Upper lobe of left lung (tissue), 6 donors: ENCODE measurements around the gene CSF2. TPM values are rescaled to one million over a fixed set of nuclear protein-coding genes. Genes with fewer than 3 reads are reported as not detected.

ENCODE experiments used
- ATAC-seq, 2 donors: fragments of 200-7000 bp; cut with Tn5 transposase; one replicate each; pipeline ENCODE4 v1.9.1; 2022; ENCODE audit warnings: mild to moderate bottlenecking in 2 of 2, moderate library complexity in 2 of 2; ENCODE audit not compliant: low FRiP score in 2 of 2
- DNase-seq, 2 donors: peaks; one replicate each; pipeline ENCODE4 v3.0.0-alpha.2; 2019 to 2020
- H3K27ac ChIP-seq, 4 donors: fragments of 200-600 bp; sonication (generic); one replicate each; pipeline ENCODE4 v1.5.1; 2016 to 2019
- H3K27me3 ChIP-seq, 4 donors: fragments of 200-600 bp; sonication (generic); one replicate each; pipeline ENCODE4 v1.5.1; 2017 to 2019
- H3K36me3 ChIP-seq, 4 donors: fragments of 200-600 bp; sonication (generic); one replicate each; pipeline ENCODE4 v1.5.1; 2016 to 2019
- H3K4me1 ChIP-seq, 4 donors: fragments of 200-600 bp; sonication (generic); one replicate each; pipeline ENCODE4 v1.5.1; 2018 to 2019
- H3K4me3 ChIP-seq, 4 donors: fragments of 200-600 bp; sonication (generic); one replicate each; pipeline ENCODE4 v1.5.1; 2017 to 2019; ENCODE audit warnings: mild to moderate bottlenecking in 2 of 4, moderate library complexity in 1 of 4
- H3K9me3 ChIP-seq, 4 donors: fragments of 200-600 bp; sonication (generic); one replicate each; pipeline ENCODE4 v1.5.1; 2018 to 2019
- CTCF ChIP-seq, 6 experiments: fragments of 450-650 bp in 4 of 6; fragments of 200-600 bp in 2 of 6; sonication (generic) in 2 of 6; IDR thresholded peaks; one replicate each; pipeline ENCODE4 v1.5.1; 2016 to 2019; ENCODE audit warnings: antibody characterized with exemption in 6 of 6
- EP300 ChIP-seq, 4 donors: sonication (generic); formaldehyde crosslinking; IDR thresholded peaks; one replicate each; pipeline ENCODE4 v1.5.1; 2017; ENCODE audit warnings: antibody characterized with exemption in 4 of 4, control low read depth in 2 of 4
- POLR2A ChIP-seq, 4 donors: fragments of 450-650 bp; IDR thresholded peaks; one replicate each; pipeline ENCODE4 v1.5.1; 2016 to 2017; ENCODE audit warnings: antibody characterized with exemption in 4 of 4, mild to moderate bottlenecking in 2 of 4
- POLR2AphosphoS5 ChIP-seq, 2 donors: sonication (generic); formaldehyde crosslinking; IDR thresholded peaks; one replicate each; pipeline ENCODE4 v1.5.1; 2017; ENCODE audit warnings: antibody characterized with exemption in 2 of 2
- WGBS, 2 donors: methylation state at CpG; one replicate each; pipeline ENCODE4 v1.1.5; 2017 to 2018; 5-methylcytosine and 5-hydroxymethylcytosine counted together
- total RNA-seq, 6 donors: library from RNA; depleted of rRNA in 4 of 6; stranded (reverse); fragments of >200 nt in 4 of 6; gene quantifications; one replicate each; pipeline versions ENCODE4 v1.1.0 to v1.2.1, GENCODE V29; 2016 to 2021
- donor health status: DM: no; HTN: no; CAD: no; lungs with moderate emphysema.
- donor health status: DM: no; HTN: yes; CAD: no; lungs with severe emphysema.

Gene CSF2
- total RNA-seq, 6 donors from 2014 or later = 3.9 to 10.0 (median 4.4) TPM; not detected in 1

GRCh38 chr5:132054031-132054696 lies 19.4 kb upstream of the CSF2 start:
- Histone ChIP-seq H3K27ac (no peak overlapping the region), H3K4me3 (no peak overlapping the region), H3K4me1 (no peaks in the 10 kb centered on the region), H3K36me3 (no peaks in the 10 kb centered on the region), H3K9me3 (no peaks in the 10 kb centered on the region), H3K27me3 (no peaks in the 10 kb centered on the region)
- ATAC-seq (no peak), DNase-seq (no peak)
- no peak for TF ChIP-seq POLR2A (IDR thresholded peaks at IDR 0.05)
- no peak for TF ChIP-seq CTCF (IDR thresholded peaks at IDR 0.05)
- TF ChIP-seq EP300 (IDR thresholded peaks at IDR 0.05) = no peak
- no peak for TF ChIP-seq POLR2AphosphoS5 (IDR thresholded peaks at IDR 0.05)
- 84 to 92% methylated on average over 6 to 10 of the region's 10 CpGs for WGBS, 2 donors

DNA sequence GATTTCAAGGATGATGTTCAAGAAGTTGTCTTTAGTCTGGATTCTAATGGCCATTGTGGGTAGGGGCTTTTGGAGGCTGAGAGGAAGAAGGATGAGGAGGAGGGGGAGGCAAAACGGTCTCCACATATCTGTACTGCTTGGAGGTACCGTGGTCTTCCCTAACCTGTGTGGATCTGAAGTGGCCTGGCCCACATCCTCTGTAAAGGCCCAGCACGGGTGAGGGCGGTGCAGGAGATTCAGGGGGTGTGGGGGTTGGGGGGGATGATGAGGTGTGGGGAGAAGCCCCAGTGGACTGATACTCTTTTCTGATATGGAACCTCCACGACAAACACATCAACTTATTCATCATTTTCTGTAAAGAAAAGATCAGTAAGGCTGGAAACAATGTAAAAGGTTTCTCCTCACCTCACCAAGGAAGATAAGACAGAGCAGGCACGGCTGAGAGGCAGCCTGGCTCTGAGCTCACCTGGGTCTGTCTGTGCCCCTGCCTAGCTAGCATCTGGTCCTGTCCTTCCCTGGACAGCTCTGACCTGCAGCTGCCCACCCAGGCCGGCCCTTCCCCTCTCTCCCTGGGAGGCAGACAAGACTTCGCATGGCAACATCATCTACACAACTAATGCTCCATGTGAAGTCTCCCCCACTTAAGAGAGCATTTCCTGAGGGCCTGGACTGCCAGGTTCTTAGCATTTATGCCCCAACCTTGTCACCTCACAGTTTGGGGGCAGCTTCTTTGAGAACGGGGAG lies 18.7 kb upstream of the CSF2 start:
- WGBS, 2 donors = 85 to 88% methylated on average over 8 to 9 of the region's 9 CpGs
- DNase-seq (no peak), ATAC-seq (no peak)

GRCh38 chr5:132055441-132055807 lies 18.2 kb upstream of the CSF2 start:
- H3K9me3 ChIP-seq = no peaks in the 10 kb centered on the region
- DNase-seq (no peak), ATAC-seq (no peak)
- H3K27ac ChIP-seq = no peak overlapping the region
- WGBS, 2 donors = 95 to 100% methylated on average over 1 of the region's 1 CpG
- TF ChIP-seq CTCF (IDR thresholded peaks at IDR 0.05) (no peak), POLR2A (IDR thresholded peaks at IDR 0.05) (no peak), POLR2AphosphoS5 (IDR thresholded peaks at IDR 0.05) (no peak), EP300 (IDR thresholded peaks at IDR 0.05) (no peak)
- H3K36me3 ChIP-seq = no peaks in the 10 kb centered on the region
- H3K4me1 ChIP-seq = no peaks in the 10 kb centered on the region
- no peak overlapping the region for H3K4me3 ChIP-seq
- no peaks in the 10 kb centered on the region for H3K27me3 ChIP-seq

More for the DNA sequence above, 18.7 kb upstream of the CSF2 start:
- H3K4me1 ChIP-seq = no peaks in the 10 kb centered on the region
- no peaks in the 10 kb centered on the region for H3K27me3 ChIP-seq
- no peaks in the 10 kb centered on the region for H3K9me3 ChIP-seq
- H3K27ac ChIP-seq = no peak overlapping the region
- no peak for TF ChIP-seq POLR2A (IDR thresholded peaks at IDR 0.05)
- TF ChIP-seq POLR2AphosphoS5 (IDR thresholded peaks at IDR 0.05) = no peak
- no peak for TF ChIP-seq CTCF (IDR thresholded peaks at IDR 0.05)
- no peak for TF ChIP-seq EP300 (IDR thresholded peaks at IDR 0.05)
- no peak overlapping the region for H3K4me3 ChIP-seq
- H3K36me3 ChIP-seq = no peaks in the 10 kb centered on the region

DNA sequence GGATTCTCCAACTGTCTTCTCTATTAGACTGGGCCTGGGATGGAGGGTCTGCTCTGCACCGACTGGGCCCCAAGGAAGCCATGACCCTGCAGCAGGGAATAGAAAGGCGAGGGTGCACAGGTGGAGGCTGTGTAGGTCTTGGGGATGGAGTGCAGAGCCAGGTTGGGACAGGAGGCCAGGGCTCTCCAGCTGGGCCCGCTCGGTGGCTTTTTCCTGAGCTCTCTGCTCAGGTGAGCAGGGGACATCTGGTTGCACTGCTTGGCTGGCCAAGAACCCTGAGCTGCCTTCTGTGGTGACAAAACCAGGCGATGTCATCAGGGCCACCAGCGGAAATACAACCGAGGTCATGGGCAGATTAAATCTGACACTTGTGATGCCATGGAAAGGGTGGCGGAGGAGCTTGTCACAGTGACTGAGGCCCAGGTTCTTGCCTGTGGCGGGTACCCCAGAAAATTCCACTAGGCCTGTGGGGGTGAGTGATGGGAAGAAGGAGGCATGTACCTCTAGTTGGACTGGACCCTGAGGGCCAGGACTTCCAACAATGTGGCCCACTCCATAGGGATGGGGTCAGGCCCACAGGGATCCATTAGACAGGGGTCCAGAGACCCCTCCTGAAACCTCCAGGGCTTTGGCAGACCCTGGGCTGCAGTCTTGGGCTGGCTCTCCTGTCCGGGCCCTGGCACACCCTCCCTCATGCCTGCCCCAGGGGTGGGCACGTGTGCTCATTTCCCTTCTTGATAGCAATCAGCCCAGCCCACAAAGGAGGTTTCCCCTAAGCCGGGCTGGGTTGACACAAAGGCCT lies 17.6 kb upstream of the CSF2 start:
- 74 to 88% methylated on average over 8 to 12 of the region's 12 CpGs for WGBS, 2 donors
- no peak for TF ChIP-seq CTCF (IDR thresholded peaks at IDR 0.05)
- no peak for TF ChIP-seq POLR2AphosphoS5 (IDR thresholded peaks at IDR 0.05)
- TF ChIP-seq POLR2A (IDR thresholded peaks at IDR 0.05) = no peak
- TF ChIP-seq EP300 (IDR thresholded peaks at IDR 0.05) = no peak
- no peaks in the 10 kb centered on the region for H3K4me1 ChIP-seq
- no peaks in the 10 kb centered on the region for H3K9me3 ChIP-seq
- DNase-seq = no peak
- peak in 1 of 2 donors; percentile 1 for ATAC-seq
- H3K27ac ChIP-seq = no peak overlapping the region
- no peaks in the 10 kb centered on the region for H3K36me3 ChIP-seq
- H3K27me3 ChIP-seq = no peaks in the 10 kb centered on the region
- H3K4me3 ChIP-seq = no peak overlapping the region
